Activated CD4-positive, alpha-beta T cell treated with anti-CD3 and anti-CD28 coated beads for 36 hours (primary cell): ENCODE results near the gene EPB41L4A. TPM values are rescaled to one million over a fixed set of nuclear protein-coding genes. Genes with fewer than 3 reads are reported as not detected.

Experiments
- ATAC-seq: fragments of 200-7000 bp; cut with Tn5 transposase; one replicate; pipeline ENCODE4 v1.10.0; 2021; ENCODE audit warnings: mild to moderate bottlenecking, moderate library complexity
- CTCF ChIA-PET: fragments of 350-600 bp; sonication (Branson Sonifier 250); formaldehyde crosslinking; loops from one replicate; lab custom pipeline; 2021; ENCODE audit warnings: antibody characterized with exemption; lab: Charles Lee
- POLR2A ChIA-PET: fragments of 350-600 bp; sonication (Branson Sonifier 250); formaldehyde crosslinking; loops from one replicate; lab custom pipeline; 2021; ENCODE audit warnings: antibody characterized with exemption, inconsistent platforms; lab: Charles Lee
- DNase-seq: peaks from one replicate; pipeline ENCODE4 v3.0.0-alpha.2; 2020
- H3K27ac Mint-ChIP-seq: one replicate; pipeline ENCODE4 v1.8.0; 2021; ENCODE audit warnings: mixed read lengths
- H3K27me3 Mint-ChIP-seq: one replicate; pipeline ENCODE4 v1.8.0; 2021; ENCODE audit warnings: mixed read lengths
- H3K36me3 Mint-ChIP-seq: one replicate; pipeline ENCODE4 v1.8.0; 2021; ENCODE audit warnings: low read depth, mixed read lengths
- H3K4me1 Mint-ChIP-seq: one replicate; pipeline ENCODE4 v1.8.0; 2021; ENCODE audit warnings: mixed read lengths
- H3K4me3 Mint-ChIP-seq: one replicate; pipeline ENCODE4 v1.8.0; 2021; ENCODE audit warnings: mild to moderate bottlenecking, moderate library complexity, mixed read lengths
- H3K9me3 Mint-ChIP-seq: one replicate; pipeline ENCODE4 v1.8.0; 2021; ENCODE audit warnings: low read depth, mixed read lengths
- intact Hi-C, 2 experiments: fragments of 100-400 bp; cut with DNase I in 1 of 2; cut with micrococcal nuclease in 1 of 2; formaldehyde crosslinking; loops; one replicate each; pipeline versions ENCODE4 v1.14.2 to v1.15.1; 2022 to 2024; cut with DNase I, micrococcal nuclease
- total RNA-seq, 2 experiments: library from RNA; stranded (reverse); gene quantifications; one replicate each; pipeline ENCODE4 v1.2.3, GENCODE V29; 2021

The EPB41L4A gene
- total RNA-seq, 2 experiments from 2014 or later, result 0.05 to 0.28 TPM

DNA sequence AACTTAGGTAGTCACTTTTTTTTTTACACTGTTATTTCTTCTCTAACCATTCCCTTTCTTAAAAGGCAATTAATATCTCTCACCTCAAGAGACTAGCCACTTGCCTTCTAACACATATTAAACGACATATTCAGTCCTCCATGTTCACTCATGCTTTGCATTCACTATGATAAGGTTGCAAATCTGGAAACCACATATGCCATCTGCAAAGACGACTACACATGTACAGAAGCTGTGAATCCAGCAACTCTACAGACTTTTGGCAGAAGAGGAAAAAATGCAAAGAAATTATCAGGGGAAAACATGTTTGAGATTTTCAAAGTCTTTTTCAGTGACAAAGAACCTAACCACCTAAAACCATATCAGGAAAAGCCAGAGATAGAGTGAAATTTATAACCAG is 112.1 kb downstream of the EPB41L4A start:
- no peaks in the 10 kb centered on the region for H3K4me1 Mint-ChIP-seq
- no peak for DNase-seq
- no peak overlapping the region for H3K4me3 Mint-ChIP-seq
- H3K27ac Mint-ChIP-seq, result no peak overlapping the region
- intact Hi-C loops, result no loop called here
- ATAC-seq, result no peak
- POLR2A ChIA-PET, result no interaction called here
- no peaks in the 10 kb centered on the region for H3K9me3 Mint-ChIP-seq
- no peaks in the 10 kb centered on the region for H3K36me3 Mint-ChIP-seq
- CTCF ChIA-PET, result interaction anchor here (0.9 kb wide), 1 partner anchor 10 kb away, joined by 5 read pairs; no protein-coding TSS in a partner anchor
- peaks cover 21% of the 10 kb centered on the region for H3K27me3 Mint-ChIP-seq

DNA sequence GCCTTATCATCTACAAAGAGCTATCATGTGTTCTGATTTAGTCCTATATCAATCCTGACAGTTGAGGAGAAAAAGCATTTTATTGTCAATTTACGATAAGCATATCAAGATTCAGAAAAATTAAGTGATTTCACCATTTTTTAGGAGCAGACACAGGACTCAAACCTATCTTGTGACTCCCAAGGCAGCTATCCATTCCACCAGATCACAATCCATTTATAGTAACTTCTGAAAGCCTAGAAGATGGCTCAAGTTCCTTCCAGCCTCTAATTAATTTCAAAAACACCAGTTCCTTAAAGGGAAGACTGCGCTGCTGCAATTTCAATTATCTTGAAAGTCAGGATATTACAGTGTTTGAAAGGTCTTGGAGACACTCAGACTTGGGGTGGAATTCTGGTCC is 114.3 kb downstream of the EPB41L4A start:
- CTCF ChIA-PET, result no interaction called here

DNA sequence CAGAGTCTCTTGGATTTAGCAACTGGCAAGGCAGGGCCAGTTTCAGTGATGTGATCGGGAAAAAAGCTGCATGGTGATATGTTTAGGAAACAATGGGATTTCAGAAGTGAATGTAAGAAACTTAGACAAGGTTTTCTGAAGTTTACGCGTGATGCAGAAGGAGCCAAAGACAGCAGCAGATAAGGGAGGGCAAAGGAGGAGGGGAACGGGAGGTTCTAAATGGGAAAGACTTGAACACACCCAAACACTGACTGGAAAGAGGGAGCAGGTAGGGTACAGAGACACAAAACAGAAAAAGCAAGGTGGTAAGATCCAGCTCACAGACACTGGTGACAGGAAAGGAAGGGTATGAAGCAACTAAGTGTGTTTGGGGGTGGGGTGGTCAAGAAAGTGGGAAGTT is 115.4 kb downstream of the EPB41L4A start:
- ChIA-PET CTCF (no interaction called here), POLR2A (no interaction called here)
- Mint-ChIP-seq H3K4me3 (no peak overlapping the region), H3K27me3 (peaks cover 23% of the 10 kb centered on the region), H3K4me1 (no peaks in the 10 kb centered on the region), H3K9me3 (peaks cover 5% of the 10 kb centered on the region), H3K36me3 (no peaks in the 10 kb centered on the region), H3K27ac (no peak overlapping the region)
- intact Hi-C loops, result no loop called here
- no peak for ATAC-seq
- no peak for DNase-seq

More for the DNA sequence above, 114.3 kb downstream of the EPB41L4A start:
- Mint-ChIP-seq H3K9me3 (no peaks in the 10 kb centered on the region), H3K4me1 (no peaks in the 10 kb centered on the region), H3K4me3 (no peak overlapping the region), H3K27me3 (peaks cover 21% of the 10 kb centered on the region), H3K27ac (no peak overlapping the region), H3K36me3 (no peaks in the 10 kb centered on the region)
- intact Hi-C loops, result no loop called here
- POLR2A ChIA-PET, result no interaction called here
- DNase-seq (no peak), ATAC-seq (no peak)

DNA sequence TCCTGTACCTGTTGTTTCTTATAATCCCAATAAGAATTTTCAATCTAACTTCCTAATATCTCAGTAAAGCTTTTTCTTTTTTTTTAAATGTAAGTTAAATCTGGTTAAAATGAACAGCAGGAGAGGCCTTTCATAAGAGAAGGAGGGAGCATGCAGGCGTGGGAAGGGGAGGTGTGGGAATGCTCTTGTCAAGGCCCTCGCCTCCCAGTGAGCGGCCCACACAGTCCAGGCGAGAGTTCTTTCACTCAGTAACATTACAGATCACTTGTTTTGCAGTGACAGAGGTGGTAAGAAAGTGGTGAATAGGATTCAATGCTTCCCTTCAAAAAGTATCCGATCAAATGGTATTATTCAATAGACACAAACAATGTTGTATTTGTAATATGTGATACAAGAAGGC is 125.0 kb downstream of the EPB41L4A start:
- DNase-seq, result no peak
- POLR2A ChIA-PET, result no interaction called here
- no peak overlapping the region for H3K27ac Mint-ChIP-seq
- H3K4me3 Mint-ChIP-seq, result no peak overlapping the region
- no peak for ATAC-seq
- CTCF ChIA-PET, result interaction anchor here (1.0 kb wide), 1 partner anchor 24 kb away, joined by 3 read pairs; no protein-coding TSS in a partner anchor
- H3K27me3 Mint-ChIP-seq, result peaks cover 2% of the 10 kb centered on the region
- no peaks in the 10 kb centered on the region for H3K36me3 Mint-ChIP-seq
- intact Hi-C loops, result no loop called here
- peaks cover 14% of the 10 kb centered on the region for H3K9me3 Mint-ChIP-seq
- no peaks in the 10 kb centered on the region for H3K4me1 Mint-ChIP-seq

DNA sequence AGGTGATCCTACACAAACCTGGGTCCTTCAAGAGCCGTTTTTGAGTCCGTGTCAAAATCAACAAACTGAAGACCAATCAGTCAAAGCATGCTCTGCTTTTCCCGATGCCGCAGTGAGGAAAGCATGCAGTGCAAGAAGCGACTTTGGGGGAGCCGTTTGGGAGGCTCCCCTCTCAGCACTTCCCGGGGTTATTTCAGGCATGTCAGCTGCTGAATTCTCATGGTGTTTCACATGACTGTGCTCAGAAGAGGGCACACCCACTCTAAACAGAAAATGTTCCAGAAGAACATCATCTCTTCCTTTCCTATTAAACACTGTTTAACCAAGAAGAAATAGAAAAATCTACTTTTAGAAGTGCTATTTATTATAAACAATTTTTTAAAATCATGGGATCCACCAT is 125.5 kb downstream of the EPB41L4A start:
- H3K4me3 Mint-ChIP-seq, result no peak overlapping the region
- DNase-seq (no peak), ATAC-seq (no peak)
- no peaks in the 10 kb centered on the region for H3K27me3 Mint-ChIP-seq
- H3K27ac Mint-ChIP-seq, result no peak overlapping the region
- no peaks in the 10 kb centered on the region for H3K4me1 Mint-ChIP-seq
- ChIA-PET CTCF (no interaction called here), POLR2A (no interaction called here)
- peaks cover 9% of the 10 kb centered on the region for H3K9me3 Mint-ChIP-seq
- no peaks in the 10 kb centered on the region for H3K36me3 Mint-ChIP-seq
- intact Hi-C loops, result no loop called here

DNA sequence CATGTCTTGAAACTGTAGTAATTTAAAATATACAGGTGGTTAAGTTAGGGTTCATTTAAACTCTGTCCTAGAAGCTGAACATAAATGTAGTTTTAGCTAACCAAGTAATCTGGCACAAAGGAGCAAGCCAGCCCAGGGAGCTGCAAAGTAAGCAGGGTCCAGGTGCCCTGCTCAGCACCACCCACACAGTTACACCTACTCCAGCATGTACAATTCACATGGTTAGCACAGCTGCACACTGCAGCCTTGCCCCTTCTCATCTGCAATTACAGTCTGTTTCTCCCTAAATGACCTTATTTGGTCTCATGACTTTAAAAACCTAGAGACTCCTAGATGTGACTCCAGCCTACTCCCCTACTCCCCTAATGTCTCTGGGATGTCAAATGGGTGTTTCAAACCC is 128.4 kb downstream of the EPB41L4A start:
- H3K27me3 Mint-ChIP-seq, result no peaks in the 10 kb centered on the region
- DNase-seq (no peak), ATAC-seq (no peak)
- no peaks in the 10 kb centered on the region for H3K9me3 Mint-ChIP-seq
- ChIA-PET POLR2A (no interaction called here), CTCF (no interaction called here)
- H3K4me3 Mint-ChIP-seq, result no peak overlapping the region
- no peaks in the 10 kb centered on the region for H3K36me3 Mint-ChIP-seq
- intact Hi-C loops, result no loop called here
- H3K4me1 Mint-ChIP-seq, result no peaks in the 10 kb centered on the region
- H3K27ac Mint-ChIP-seq, result no peak overlapping the region

DNA sequence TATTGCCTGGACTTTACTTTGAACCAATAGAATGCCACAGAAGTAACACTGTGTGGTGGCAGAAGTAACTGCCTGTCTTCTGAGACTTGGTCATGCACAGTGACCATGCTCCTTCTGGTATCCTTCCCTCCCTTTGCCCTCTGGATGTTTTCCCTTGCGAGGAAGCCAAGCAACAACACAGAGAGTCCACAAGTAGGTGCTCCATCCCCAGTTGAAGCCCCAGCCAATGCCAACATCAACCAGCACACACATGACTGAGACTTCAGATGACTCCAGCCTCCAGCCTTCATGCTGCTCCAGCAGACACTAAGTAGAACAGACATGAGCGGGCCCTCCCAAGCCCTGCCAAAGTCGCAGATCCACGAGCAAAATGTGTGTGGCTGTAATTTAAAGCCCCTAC is 129.6 kb downstream of the EPB41L4A start:
- Mint-ChIP-seq H3K27ac (no peak overlapping the region), H3K4me1 (no peaks in the 10 kb centered on the region), H3K27me3 (no peaks in the 10 kb centered on the region), H3K9me3 (no peaks in the 10 kb centered on the region), H3K4me3 (no peak overlapping the region), H3K36me3 (no peaks in the 10 kb centered on the region)
- ChIA-PET CTCF (no interaction called here), POLR2A (no interaction called here)
- intact Hi-C loops, result no loop called here
- no peak for DNase-seq
- ATAC-seq, result no peak

DNA sequence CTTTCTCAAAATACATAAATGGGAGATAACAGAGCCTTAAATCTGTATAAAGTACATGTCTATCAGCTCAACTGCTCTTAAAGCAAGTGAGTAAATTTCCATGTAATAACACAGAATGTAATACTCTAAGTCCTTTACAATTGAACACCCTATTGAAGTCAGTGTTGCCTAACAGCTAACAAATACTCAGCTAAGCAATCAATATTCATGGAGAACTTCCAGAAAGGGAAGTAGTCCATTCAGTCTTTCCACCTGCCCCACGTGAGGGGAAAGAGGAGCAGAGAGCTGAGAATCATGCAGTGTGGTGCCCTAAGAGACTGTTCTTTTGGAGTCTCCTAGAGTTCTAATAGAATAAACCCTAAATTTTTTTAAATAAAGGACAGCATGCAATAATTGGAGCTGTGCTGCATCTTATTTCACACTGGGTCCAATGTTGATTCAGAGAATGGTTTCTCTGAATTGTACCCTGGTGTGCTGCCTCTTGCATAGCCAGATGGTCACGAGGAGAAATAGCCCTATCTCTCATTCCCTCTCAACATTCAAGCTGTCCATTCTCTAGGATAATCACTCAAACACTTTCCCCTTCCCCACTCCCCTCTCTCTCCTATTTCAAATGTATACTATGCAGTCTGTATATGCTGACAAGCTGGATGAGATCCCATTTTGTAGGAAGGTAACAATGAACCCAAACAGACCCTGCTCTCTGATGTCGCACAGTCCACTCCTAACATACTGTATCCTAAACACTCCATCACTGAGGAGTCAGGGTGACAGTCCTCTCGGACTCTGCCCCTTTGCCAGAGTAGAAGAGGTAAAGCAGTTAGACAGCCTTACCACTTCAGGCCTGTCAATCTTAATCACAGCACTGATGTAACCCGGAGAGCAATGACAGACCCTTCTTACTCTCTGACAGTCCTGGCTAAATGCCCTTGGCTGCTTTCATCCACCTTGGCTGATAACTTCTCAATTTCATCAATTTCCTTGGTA is 134.8 kb downstream of the EPB41L4A start:
- H3K4me1 Mint-ChIP-seq, result no peaks in the 10 kb centered on the region
- no peaks in the 10 kb centered on the region for H3K36me3 Mint-ChIP-seq
- H3K9me3 Mint-ChIP-seq, result no peaks in the 10 kb centered on the region
- DNase-seq (no peak), ATAC-seq (no peak)
- POLR2A ChIA-PET, result no interaction called here
- intact Hi-C loops, result no loop called here
- peaks cover 3% of the 10 kb centered on the region for H3K27me3 Mint-ChIP-seq
- CTCF ChIA-PET, result no interaction called here
- no peak overlapping the region for H3K4me3 Mint-ChIP-seq
- no peak overlapping the region for H3K27ac Mint-ChIP-seq

DNA sequence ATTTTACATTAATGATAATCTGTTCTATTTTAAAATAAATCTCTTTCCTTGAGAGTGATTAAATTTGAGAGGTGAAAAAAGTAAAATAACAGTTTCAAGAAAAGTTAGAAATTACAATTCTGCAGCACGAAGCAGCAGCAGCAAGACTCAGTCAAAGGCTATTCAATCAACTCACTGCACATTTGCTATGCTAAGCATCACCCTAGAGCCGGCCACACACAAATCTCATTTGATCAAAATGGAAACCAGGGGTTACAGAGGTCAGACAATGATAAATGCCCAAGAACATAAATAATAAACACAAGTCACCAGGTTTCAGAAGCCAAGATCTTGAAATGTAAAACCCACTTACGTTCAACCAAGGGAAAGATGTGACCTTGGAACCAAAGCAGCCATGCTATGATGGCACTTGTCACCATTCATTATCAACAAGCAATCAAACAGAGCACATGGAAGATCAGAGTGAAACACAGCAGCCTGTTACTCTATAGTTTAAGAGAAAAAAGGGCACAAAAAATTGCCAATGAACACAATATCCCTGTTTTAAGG is 136.0 kb downstream of the EPB41L4A start:
- ATAC-seq, result no peak
- intact Hi-C loops, result no loop called here
- Mint-ChIP-seq H3K9me3 (no peaks in the 10 kb centered on the region), H3K27ac (no peak overlapping the region), H3K27me3 (peaks cover 3% of the 10 kb centered on the region), H3K4me1 (no peaks in the 10 kb centered on the region), H3K36me3 (no peaks in the 10 kb centered on the region), H3K4me3 (no peak overlapping the region)
- DNase-seq, result no peak
- CTCF ChIA-PET, result interaction anchor here (0.7 kb wide), 1 partner anchor 108 kb away, joined by 4 read pairs; no protein-coding TSS in a partner anchor
- POLR2A ChIA-PET, result no interaction called here

DNA sequence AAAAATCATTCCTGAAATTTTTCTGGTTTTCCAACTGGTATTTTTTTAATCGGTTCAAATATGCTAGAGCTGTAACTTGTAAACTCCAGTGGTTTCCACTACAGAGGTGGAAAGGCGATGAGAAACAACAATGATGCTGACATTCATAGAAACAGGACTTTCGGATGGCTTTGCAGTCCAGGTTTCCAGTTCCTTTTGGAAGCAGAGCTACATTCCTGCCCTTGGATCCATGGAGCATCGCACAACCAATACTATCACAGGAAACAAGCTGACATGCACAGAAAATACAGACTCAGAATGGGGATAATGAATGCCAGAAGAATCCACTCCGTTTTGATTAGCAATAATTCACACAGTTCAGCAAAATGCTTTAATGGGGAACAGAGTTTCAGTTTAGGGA is 140.0 kb downstream of the EPB41L4A start:
- H3K9me3 Mint-ChIP-seq, result no peaks in the 10 kb centered on the region
- ChIA-PET CTCF (no interaction called here), POLR2A (no interaction called here)
- H3K27me3 Mint-ChIP-seq, result peaks cover 3% of the 10 kb centered on the region
- DNase-seq, result no peak
- H3K4me1 Mint-ChIP-seq, result no peaks in the 10 kb centered on the region
- no peaks in the 10 kb centered on the region for H3K36me3 Mint-ChIP-seq
- ATAC-seq, result no peak
- no peak overlapping the region for H3K4me3 Mint-ChIP-seq
- intact Hi-C loops, result no loop called here
- H3K27ac Mint-ChIP-seq, result no peak overlapping the region

DNA sequence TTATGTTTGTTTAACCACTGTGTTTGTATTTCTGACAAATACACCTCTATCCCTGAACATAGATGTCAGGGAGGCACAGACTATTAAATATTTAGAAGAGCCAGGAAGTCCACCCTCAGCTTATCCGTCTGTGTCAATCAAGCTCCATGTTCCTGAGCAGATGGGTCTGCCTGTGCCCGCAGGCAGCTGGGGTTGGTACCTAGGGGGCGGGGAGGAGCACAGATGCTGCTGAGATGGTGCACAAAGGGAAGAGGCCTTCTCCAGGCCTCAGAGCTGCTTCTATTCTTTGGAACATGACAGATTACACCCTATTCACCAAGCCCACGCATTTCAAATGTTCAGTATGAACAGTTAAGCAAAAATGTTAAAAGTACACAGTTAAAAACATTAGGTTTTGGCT is 142.1 kb downstream of the EPB41L4A start:
- Mint-ChIP-seq H3K27me3 (no peaks in the 10 kb centered on the region), H3K36me3 (no peaks in the 10 kb centered on the region), H3K4me1 (no peaks in the 10 kb centered on the region), H3K4me3 (no peak overlapping the region), H3K9me3 (no peaks in the 10 kb centered on the region), H3K27ac (no peak overlapping the region)
- ATAC-seq, result no peak
- no peak for DNase-seq
- CTCF ChIA-PET, result interaction anchor here (0.5 kb wide), 1 partner anchor 95 kb away, joined by 3 read pairs; no protein-coding TSS in a partner anchor
- intact Hi-C loops, result no loop called here
- POLR2A ChIA-PET, result no interaction called here

DNA sequence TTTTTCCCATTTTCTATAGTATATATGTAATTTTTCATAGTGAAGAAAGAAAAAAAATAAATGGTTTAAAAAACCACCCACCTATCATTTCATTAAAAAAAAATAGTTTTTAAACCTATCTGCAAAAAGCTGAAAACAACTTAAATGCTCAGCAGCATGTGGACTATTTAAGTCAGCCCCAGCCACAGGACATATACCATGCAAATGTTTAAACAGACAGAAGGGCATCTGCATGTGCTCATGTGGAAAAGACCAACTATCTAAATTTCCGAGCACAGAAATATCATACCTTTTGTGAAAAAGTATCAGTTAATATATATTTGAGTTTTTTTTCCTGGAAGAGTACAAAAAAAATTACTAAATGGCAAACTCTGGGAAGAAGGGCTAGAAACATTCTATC is 143.4 kb downstream of the EPB41L4A start:
- POLR2A ChIA-PET, result no interaction called here

More for the DNA sequence above, 143.4 kb downstream of the EPB41L4A start:
- DNase-seq (no peak), ATAC-seq (no peak)
- intact Hi-C loops, result no loop called here
- Mint-ChIP-seq H3K4me3 (no peak overlapping the region), H3K36me3 (no peaks in the 10 kb centered on the region), H3K9me3 (no peaks in the 10 kb centered on the region), H3K27ac (no peak overlapping the region), H3K4me1 (no peaks in the 10 kb centered on the region), H3K27me3 (no peaks in the 10 kb centered on the region)
- CTCF ChIA-PET, result interaction anchor here (0.6 kb wide), 1 partner anchor 916 kb away, joined by 3 read pairs; no protein-coding TSS in a partner anchor
